Esophagus squamous epithelium (tissue), 4 donors: ENCODE results near the gene LRRC47.

Experiments used
- POLR2A ChIP-seq, 4 donors: fragments of 450-650 bp; IDR thresholded peaks; one replicate each; pipeline ENCODE4 v1.6.1; 2017; ENCODE audit warnings: antibody characterized with exemption in 4 of 4, mild to moderate bottlenecking in 4 of 4, moderate library complexity in 3 of 4
- TF ChIP-seq, protein P1 (sequence below), 6 experiments: fragments of 450-650 bp in 4 of 6; fragments of 200-600 bp in 2 of 6; sonication (generic) in 2 of 6; IDR thresholded peaks; one replicate each; pipeline ENCODE4 v1.5.1; 2016 to 2019; ENCODE audit warnings: antibody characterized with exemption in 6 of 6, mild to moderate bottlenecking in 4 of 6, moderate library complexity in 4 of 6

DNA sequence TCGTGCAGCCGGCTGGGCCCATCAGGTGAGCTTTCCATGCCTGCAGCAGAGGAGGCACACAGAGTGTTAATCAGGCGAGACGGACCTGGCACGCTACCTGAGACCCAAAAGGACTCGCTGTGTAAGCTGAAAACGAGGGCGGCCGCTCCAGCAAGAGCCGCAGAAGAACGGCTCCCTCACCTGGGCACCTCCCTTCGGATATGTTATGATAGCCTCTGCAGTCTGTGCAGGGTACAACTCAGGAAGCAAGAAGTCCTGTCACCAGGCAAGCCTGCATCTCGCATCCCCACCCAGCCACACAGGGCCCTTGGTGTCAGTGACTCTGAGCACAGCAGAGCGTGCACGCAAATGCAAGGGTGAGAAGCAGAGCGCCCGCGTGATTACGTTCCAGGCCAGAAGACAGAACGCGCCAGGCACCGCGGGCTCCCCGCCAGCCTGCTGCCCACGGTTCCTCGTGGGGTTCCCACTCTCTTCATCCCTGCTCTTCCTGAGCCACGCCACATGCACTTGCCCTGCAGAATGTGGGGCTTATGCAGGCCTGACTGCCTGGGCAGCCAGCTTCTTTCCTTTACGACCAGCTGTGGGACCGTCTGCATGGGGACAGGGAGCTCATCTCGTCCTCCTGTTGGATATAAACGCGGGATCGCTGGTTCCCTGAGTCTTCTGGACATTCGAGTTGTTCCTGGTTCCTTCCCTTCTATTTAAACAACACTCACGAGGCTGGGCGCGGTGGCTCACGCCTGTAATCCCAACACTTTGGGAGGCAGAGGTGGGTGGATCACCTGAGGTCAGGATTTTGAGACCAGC is 20.2 kb upstream of the LRRC47 start:
- TF ChIP-seq POLR2A (IDR thresholded peaks at IDR 0.05), result no peak
- TF ChIP-seq, protein P1, sequence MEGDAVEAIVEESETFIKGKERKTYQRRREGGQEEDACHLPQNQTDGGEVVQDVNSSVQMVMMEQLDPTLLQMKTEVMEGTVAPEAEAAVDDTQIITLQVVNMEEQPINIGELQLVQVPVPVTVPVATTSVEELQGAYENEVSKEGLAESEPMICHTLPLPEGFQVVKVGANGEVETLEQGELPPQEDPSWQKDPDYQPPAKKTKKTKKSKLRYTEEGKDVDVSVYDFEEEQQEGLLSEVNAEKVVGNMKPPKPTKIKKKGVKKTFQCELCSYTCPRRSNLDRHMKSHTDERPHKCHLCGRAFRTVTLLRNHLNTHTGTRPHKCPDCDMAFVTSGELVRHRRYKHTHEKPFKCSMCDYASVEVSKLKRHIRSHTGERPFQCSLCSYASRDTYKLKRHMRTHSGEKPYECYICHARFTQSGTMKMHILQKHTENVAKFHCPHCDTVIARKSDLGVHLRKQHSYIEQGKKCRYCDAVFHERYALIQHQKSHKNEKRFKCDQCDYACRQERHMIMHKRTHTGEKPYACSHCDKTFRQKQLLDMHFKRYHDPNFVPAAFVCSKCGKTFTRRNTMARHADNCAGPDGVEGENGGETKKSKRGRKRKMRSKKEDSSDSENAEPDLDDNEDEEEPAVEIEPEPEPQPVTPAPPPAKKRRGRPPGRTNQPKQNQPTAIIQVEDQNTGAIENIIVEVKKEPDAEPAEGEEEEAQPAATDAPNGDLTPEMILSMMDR (IDR thresholded peaks at IDR 0.05), result no peak
